OCI-M2 (cell line): ENCODE measurements around the gene CARMIL1.
"Not testable (repeated sequence)": the region's sequence is repeated elsewhere in the genome, so short reads cannot be mapped to it uniquely, and the experiment has no call there.

ENCODE experiments used
- DNase-seq: peaks from one replicate; lab custom pipeline; 2025; ENCODE audit not compliant: unreplicated experiment; lab: John Stamatoyannopoulos, UW

CARMIL1 gene

DNA sequence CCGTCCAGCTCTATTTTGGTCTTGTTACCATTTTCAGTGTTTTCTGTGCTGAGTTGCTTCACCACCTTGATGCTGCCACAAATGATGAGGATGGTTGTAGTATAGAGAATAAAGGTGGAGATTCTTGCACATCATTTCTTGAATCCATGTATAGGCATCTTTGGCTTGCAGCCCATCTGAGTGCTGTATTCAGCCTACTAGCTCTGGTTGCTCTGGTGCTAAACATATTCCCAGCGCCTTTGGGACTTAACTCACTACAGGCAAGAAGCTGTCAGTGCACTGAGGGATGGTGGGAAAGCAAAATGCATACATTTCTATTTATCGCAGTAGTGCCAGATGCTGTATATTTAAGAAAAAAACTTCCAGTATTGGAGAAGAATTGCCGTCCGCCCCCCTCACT is 86.0 kb downstream of the CARMIL1 start:
- no peak for DNase-seq

DNA sequence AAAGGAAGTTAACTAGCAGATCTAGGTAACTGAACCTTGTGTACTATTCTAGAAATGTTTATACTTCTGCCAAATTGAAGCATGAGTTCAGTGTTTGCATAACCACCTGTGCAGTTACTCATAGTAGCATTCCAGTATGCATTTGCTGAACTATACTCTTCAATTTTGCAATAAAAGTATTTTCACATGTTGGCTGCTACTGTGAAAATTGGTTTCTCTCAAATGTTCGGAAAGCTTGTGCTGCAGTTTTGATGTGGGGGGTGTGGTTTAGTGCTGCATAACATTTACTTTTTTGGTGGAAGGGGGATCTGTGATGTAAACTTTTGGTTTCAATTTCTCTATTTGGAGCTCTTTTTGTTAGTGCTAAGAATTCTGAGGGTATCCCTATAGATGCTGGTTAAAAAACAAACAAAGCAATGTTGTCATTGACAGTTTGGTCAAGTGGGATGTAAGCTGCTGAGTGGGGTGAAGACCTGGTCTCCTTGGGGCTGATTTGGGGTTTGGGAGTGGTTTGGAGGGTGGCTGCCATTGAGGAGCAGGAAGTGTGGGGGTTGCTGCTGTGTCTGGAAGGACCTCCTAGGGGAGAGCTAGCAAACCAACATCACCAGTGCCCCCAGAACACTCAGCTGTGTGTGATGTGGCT is 87.8 kb downstream of the CARMIL1 start:
- no peak for DNase-seq

DNA sequence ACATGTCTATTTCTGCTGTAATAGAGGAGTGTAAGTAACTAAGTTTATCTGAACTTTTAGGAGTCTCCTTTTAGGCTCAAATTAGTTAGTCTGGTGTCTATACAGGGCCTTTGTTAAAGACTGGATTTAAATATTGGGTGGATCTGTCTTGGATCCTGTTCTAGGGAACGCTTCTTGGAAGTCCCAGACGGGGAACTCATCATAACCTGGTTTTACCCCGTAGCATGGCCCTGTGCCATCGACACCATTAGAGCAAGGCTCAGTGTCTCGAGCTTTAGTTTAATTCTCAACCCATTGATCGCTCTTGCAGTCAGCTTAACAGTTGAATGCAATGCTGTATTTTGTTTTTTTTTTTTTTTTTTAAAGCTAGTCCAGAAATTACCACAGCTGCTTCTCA is 89.9 kb downstream of the CARMIL1 start:
- no peak for DNase-seq

DNA sequence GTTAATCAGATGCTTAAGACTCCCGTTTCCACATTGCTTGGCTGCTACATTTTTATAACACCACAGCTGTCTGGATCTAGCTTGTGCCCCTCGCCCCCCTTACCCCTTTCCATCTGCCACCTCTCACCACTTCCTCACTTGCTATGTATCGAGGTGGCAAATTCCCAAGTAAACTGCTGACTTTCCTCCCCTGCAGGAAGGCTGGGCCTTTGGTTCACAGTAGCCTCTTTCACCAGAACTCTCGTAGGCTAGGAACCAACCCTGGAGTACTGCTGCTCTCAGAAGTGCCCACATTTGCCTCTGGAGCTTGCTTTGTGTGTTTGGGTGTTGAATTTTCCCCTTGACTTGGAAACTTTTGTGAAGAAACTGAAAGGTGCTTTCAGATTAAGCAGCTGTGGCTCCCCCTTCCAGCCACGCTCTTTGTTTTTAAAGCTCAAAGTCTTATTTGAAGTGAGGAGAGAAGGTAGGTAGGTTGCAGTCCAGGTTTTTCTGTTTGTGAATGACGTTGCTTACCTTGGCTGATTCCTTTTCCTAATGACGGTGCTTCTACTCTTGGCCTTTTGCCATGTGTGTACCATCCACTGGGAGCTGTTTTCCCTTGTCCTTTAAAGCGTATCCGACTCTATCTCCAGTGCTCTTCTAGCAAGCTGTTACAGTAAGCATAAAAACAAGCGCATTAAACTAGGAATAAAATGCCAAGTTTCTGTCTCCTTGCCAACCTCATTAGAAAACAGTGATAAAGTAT is 90.4 kb downstream of the CARMIL1 start:
- DNase-seq = no peak

DNA sequence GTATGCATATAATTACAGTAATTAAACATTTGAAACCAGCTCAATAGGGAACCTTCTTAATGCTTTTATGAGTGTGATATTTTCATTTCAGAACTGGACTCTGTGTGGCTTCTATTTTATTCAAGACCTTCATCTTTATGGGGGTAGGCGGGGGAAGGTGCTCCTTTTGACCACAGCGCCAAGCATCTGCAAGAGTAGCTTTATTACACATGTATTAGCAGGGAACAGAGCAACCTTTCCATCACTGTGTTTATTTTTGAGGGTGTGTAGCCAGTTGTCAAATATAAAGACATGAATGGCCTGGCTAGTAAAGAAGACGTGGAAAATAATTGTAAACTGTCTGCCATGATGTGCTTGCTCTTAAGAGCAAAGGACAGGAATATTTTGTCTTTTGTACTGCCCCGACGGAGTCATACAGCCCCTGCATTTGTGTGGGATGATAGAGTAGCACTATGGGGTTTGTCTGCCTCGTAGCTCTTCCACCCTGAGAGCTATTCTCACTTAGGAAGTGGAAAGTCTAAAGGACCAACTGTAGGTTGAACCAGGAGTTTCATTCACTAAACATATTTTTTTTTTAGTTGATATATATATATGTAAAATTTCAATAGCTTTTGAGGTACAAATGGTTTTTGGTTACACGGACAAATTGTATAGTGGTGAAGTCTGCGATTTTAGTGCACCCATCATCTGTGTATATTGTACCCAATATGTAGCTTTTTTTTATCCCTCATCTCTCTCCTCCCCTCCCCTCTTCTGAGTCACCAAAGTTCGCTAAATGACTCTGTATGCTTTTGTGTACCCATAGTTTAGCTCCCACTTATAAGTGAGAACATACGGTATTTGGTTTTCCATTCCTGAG is 91.2 kb downstream of the CARMIL1 start:
- no peak for DNase-seq

DNA sequence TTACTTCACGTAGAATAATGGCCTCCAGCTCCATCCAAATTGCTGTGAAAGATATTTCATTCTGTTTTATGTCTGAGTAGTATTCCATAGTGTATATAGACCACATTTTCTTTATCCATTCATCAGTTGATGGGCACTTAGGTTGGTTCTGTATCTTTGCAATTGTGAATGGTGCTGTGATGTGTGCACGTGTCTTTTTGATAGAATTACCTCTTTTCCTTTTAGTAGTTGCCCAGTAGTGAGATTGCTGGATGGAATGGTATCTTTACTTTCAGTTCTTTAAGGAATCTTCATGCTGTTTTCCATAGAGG is 91.8 kb downstream of the CARMIL1 start:
- DNase-seq = no peak

DNA sequence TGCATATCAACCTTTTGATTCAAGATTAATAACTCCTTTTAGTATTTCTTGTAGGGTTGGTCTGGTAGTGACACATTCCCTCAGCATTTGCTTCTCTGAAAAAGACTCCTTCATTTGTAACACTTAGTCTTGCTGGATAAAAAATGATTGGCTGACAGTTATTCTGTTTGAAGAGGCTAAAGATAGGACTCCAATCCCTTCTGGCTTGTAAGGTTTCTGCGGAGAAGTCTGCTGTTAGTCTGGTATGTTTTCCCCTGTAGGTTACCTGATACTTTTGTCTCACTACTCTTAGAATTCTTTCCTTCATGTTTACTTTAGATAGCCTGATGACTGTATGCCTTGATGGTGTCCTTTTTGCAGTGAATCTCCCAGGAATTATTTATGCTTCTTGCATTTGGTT is 96.0 kb downstream of the CARMIL1 start:
- DNase-seq = no peak

DNA sequence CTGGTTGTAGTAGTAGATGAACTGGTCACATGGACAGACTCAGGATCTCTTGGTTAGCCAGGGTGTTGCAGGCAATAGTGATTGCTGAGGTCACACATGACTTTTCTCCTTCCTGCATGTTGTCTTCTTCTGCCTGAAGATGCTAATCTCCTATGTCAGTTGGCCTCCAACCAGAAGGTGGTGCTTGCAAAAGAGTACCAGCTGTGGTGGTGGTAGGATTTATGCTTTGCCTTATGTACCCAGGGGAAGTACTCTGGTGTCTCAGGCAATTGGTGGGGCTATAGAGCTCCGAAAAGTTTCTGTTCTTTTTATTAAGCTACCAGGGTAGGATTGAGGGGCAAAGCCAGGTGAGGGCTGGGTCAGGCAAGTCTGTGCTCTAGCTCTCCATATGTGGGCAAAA is 98.5 kb downstream of the CARMIL1 start:
- DNase-seq = no peak

DNA sequence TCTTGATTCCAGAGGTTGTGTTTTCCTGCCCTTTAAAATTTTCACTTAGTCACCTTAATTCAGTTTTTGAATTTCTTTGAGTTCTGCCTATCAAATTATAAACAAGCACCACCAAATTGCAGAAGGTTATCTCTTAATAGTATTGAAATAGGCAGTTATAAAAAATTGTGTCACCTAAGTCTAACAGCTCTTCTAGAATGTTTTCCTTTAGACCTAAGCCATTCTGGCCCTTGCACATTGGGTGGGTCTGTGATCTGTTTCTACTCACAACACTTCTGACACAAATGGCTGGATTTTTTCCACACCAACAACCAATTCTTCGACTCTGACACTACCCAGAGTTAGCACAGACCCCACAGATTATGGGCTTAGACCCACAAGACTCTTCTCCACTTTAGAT is 101.9 kb downstream of the CARMIL1 start:
- DNase-seq = no peak

DNA sequence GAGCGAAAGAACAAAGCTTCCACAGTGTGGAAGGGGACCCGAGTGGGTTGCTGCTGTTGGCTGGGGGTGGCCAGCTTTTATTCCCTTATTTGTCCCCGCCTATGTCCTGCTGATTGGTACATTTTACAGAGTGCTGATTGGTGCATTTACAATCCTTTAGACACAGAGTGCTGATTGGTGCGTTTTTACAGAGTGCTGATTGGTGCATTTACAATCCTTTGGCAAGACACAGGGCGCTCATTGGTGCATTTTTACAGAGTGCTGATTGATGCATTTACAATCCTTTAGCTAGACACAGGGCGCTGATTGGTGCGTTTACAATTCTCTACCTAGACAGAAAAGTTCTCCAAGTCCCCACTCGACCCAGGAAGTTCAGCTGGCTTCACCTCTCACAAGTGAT is 103.3 kb downstream of the CARMIL1 start:
- DNase-seq = not testable (repeated sequence)

DNA sequence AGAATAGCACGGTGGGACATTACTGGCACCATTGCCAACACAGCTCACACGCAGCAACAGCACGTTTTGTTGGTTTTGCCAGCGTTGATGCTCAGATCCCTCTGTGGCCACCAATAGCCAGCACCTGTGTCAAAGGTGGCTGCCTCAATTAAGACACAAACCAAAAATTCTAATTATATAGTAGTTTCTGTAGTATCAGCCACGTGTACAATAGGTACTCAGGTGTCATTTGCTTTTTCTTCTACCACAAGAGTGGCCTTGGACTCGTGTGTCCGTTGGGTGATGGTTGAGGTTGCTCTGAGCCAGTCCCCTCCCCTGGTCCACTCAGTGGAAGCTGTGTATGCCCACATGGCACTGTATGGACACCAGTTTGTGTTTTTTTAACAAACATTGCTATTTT is 105.1 kb downstream of the CARMIL1 start:
- DNase-seq = no peak

DNA sequence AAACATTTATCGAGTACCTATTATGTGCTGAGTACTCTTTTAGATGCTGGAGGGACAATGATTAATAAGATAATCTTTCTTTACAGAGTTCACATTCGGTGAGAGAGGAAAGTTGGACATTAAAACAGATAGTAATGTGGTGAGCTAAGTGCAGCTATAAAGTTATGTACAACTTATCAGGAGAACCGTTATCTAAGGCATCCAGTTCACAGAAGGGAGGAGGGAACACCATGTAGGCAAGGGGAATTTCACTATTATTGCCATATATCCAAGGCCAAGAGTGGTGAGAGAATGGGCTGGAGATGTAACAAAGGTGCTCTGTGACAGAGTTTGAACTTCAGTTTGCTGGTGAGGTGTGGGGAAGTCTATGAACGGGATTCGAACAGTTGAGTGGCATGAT is 105.8 kb downstream of the CARMIL1 start:
- DNase-seq = no peak

DNA sequence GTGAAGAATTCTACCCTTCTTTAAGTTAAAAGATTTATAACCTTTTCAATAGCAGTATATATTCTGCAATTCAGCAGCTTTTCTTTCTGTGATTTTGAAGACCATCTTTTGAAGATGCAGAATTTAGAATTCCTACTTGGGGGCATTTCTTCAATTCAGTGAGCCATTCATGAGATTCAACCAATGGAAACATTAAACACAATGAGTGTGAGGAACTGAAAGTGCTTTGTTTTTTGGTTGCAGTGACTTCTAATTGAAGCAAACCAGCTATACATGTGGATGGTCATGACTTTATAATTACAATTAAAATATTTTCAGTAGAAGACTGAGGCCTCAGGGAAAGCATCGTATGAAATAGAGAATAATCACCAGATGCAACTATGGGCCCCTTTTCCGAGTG is 108.3 kb downstream of the CARMIL1 start:
- no peak for DNase-seq

DNA sequence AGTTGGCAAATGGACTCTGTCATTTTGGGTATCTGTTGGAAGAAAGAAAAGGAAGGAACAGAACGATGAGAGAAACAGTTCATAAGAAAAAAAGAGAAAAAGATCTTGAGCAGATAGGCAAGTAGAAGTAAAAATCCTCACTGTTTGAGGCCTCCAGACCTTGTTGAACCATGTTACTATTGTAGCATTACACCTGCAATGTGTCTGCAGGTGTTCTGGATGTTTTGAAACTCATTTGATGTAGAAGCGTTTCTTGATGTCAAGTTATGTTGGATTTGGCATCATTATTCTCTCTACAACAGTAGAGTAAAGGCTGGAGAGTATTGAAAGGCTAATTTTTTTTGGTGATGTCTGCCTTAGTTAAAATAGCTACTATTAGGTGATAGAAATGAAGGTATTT is 108.7 kb downstream of the CARMIL1 start:
- no peak for DNase-seq

DNA sequence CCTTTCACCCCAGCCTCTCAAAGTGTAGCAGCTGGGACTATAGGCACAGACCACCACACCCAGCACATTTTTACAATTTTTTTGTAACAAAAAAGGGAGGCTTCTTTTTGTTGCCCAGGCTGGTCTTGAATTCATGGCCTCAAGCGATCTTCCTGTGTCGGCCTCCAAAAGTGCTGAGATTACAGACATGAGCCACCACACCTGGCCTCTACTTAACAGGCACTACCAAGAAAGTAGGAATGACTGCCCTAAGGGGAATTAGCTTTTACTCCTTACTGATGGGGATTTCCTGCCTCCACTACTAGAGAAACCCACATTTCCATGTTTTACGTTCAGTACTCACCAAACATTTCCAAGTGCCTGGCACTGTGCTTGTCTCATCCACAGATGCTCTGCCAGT is 109.6 kb downstream of the CARMIL1 start:
- no peak for DNase-seq

DNA sequence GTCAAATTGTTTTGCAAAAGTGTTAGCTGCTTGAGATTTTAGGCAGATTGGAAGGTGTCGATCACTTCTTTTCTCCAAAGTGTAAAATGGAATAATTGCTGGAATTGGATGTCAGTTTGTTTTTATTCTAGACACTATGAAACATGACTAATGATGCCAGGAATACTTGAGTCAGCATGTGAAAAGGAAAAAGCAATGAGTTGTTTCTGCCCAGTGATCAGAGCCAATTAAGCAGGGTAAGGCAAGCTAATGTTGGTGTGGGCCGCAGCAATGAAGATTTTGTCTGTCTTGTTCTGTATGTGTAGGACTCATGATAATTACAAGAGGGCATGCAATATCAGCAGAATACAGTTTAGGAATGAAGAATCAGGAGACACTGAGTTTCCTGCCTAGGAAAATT is 110.3 kb downstream of the CARMIL1 start:
- no peak for DNase-seq

DNA sequence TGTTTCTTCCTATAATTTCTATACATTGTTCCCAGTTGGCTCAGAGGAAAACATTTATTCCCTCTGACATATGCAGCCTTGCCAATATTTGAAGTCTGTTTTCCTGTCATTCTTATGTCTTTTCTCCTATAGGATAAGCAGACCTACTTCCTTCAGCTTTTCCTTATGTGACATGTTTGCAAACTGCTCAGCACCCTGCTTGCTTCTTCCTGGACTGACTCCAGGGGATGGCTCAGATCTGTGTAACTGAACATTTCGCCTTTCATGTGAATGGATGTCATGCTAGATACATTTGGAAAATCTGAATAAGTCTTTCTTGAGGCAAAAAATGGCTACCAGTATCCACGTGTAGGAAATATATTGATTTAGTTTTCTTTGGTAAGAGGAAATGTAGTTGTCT is 113.2 kb downstream of the CARMIL1 start:
- DNase-seq = no peak

DNA sequence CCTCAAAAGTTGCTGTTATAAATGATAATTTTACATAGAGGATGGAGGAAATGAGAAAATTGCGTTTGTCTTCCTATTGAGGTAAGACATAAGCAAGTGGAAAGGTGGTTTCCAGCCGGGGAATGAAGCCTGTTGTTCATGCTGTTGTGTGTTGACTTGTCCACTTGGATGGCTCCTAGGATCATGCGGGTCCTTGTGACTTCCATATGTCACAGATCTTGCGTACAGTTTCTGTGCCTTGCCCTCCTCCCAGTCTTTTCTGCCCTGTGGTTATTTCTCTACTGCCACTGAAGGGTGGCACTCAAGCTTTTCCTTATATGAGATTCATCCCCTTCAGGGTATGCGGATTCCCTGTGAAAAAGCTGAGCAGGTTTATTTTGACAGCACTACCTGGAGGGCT is 116.6 kb downstream of the CARMIL1 start:
- no peak for DNase-seq

DNA sequence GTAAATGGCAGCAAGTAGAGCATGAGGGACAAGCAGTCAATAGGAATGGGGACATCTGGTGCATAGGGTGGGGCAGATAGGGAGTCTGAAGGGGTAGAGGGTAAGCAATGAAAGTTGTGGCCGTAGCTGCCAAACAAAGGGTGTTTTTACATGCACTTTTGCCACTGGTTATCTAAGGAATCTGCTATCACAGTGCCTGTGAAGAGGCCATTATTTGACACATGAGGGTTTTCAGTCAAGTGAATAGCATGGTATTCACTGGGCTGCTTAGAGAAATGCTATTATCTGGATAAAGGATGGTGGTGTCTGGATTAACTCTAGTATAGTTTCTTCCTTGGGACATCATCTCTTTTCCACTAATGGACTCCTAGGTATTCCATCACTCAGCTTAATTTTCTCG is 118.2 kb downstream of the CARMIL1 start:
- DNase-seq = no peak

DNA sequence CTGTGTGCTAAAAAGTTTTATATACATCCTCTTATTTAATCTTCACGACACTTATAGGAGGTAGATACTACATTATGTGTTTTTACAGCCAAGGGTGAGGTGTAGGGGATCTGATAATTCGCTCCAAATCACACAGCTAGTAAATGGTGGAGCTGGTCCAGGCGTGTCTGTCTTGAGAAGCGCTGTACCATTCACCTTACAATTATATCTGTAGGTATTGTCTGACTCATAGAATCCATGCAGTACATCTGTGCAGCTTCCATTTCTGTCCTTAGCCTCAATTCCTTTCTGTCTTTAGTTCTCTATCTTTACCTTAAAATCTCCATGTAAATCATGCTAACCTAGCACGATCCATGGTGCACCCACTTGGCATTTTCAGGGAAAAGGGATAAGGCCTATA is 120.7 kb downstream of the CARMIL1 start:
- no peak for DNase-seq

DNA sequence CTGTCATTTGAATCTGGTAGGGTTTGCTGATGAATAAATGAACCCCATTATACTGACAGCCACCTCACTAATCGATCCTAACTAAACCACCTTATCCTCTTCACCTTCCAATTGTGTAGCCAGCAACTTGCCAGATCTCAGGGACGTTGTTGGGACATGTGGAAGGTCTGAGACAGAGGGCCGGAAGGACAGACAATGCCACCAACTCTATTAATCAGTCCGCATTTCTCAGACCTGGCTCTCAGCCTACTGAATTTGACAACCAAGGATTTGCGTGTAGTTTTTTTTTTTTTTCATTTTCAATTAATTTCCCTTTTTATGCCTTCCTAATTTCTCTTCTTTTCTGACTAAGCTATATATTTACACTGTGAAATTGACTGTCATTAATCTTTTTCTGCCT is 122.5 kb downstream of the CARMIL1 start:
- DNase-seq = no peak

DNA sequence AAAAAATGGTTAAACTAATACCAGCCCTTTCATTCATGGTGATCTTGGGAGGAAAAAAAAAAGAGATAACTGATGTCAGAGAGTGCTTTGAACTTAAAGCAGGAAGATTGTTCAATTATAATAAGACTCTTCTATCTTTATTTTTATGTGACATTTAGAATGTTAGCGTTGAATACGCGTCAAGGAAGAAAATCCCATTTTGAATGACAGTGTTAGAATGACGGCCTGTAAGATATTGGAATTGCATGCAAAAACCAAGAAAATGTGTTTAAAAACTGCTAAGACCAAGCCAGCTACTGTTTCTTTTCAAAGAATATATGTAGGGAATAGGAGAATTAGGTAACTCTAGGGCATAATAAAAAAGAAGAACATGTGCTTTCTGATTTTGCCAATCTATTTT is 123.0 kb downstream of the CARMIL1 start:
- DNase-seq = no peak
